Fibroblast of lung (primary cell): ENCODE results near the gene ELAVL1. TPM values are rescaled to one million over a fixed set of nuclear protein-coding genes. Genes with fewer than 3 reads are reported as not detected.

Experiments used
- DNase-seq, 2 donors: peaks; one replicate each; pipeline versions ENCODE4 v3.0.0 to v3.0.0-alpha.2; 2010; ENCODE audit warnings: low read depth in 2 of 2
- H2AFZ ChIP-seq: 2 replicates; pipeline ENCODE4 v1.5.1; 2012; ENCODE audit warnings: low read length, control low read depth, inconsistent platforms
- H3K27ac ChIP-seq: 2 replicates; pipeline ENCODE4 v1.5.1; 2011; ENCODE audit warnings: low read length, control low read depth; ENCODE audit not compliant: insufficient read depth
- H3K27me3 ChIP-seq: 2 replicates; pipeline ENCODE4 v1.5.1; 2011; ENCODE audit warnings: mild to moderate bottlenecking, low read length; ENCODE audit not compliant: control insufficient read depth, insufficient read depth
- H3K36me3 ChIP-seq: 2 replicates; pipeline ENCODE4 v1.5.1; 2011; ENCODE audit warnings: low read length; ENCODE audit not compliant: control insufficient read depth, insufficient read depth
- H3K4me1 ChIP-seq: 2 replicates; pipeline ENCODE4 v1.5.1; 2011; ENCODE audit warnings: low read length; ENCODE audit not compliant: control insufficient read depth, insufficient read depth; ENCODE audit errors: extremely low read depth
- H3K4me2 ChIP-seq: 2 replicates; pipeline ENCODE4 v1.5.1; 2011; ENCODE audit warnings: low read length, control low read depth; ENCODE audit not compliant: insufficient read depth; ENCODE audit errors: extremely low read depth
- H3K4me3 ChIP-seq, 4 experiments: fragments of 200-600 bp in 1 of 4; sonication (generic) in 1 of 4; replicated peaks in 1 of 4; 2 replicates each; pipeline ENCODE4 v1.5.1; 2011 to 2016; ENCODE audit warnings: low read length in 4 of 4, low read depth in 3 of 4, mild to moderate bottlenecking in 3 of 4, control low read depth in 2 of 4, inconsistent platforms in 1 of 4, mixed read lengths in 1 of 4; ENCODE audit not compliant: insufficient read depth in 1 of 4; ENCODE audit errors: control extremely low read depth in 1 of 4
- H3K79me2 ChIP-seq: 2 replicates; pipeline ENCODE4 v1.5.1; 2012; ENCODE audit warnings: mild to moderate bottlenecking, low read length, inconsistent platforms; ENCODE audit not compliant: control insufficient read depth, insufficient read depth
- H3K9ac ChIP-seq: 2 replicates; pipeline ENCODE4 v1.5.1; 2011; ENCODE audit warnings: mild to moderate bottlenecking, low read length, control low read depth; ENCODE audit not compliant: insufficient read depth
- H3K9me3 ChIP-seq: 2 replicates; pipeline ENCODE4 v1.5.1; 2012; ENCODE audit warnings: low read depth, low read length; ENCODE audit not compliant: control insufficient read depth, insufficient read depth
- H4K20me1 ChIP-seq: 2 replicates; pipeline ENCODE4 v1.5.1; 2011; ENCODE audit warnings: low read length; ENCODE audit not compliant: control insufficient read depth, insufficient read depth; ENCODE audit errors: extremely low read depth
- EZH2 ChIP-seq: IDR thresholded peaks from 2 replicates; pipeline ENCODE4 v1.5.1; 2012; ENCODE audit warnings: low read length, control low read depth, mild to moderate bottlenecking; ENCODE audit errors: missing control alignments
- polyA plus RNA-seq, 2 donors: library from polyadenylated mRNA; depleted of rRNA in 1 of 2; stranded (reverse) in 1 of 2; unstranded in 1 of 2; fragments of >200 nt; gene quantifications; 2 replicates each; pipeline ENCODE4 v1.2.1, GENCODE V29; 2011 to 2012; ENCODE audit warnings: missing spikeins in 1 of 2
- total RNA-seq: library from RNA; depleted of rRNA; stranded (reverse); fragments of >200 nt; gene quantifications from 2 replicates; pipeline ENCODE4 v1.2.1, GENCODE V29; 2014
- TF ChIP-seq, protein P1 (sequence below), 2 donors: IDR thresholded peaks in 1 of 2; conservative IDR thresholded peaks in 1 of 2; 1 replicate in 1 of 2; 2 replicates in 1 of 2; pipeline ENCODE4 v1.5.1; 2011 to 2012; ENCODE audit warnings: low read length in 2 of 2, control low read depth in 1 of 2, inconsistent platforms in 1 of 2, low read depth in 1 of 2, mild to moderate bottlenecking in 1 of 2

Gene ELAVL1
- total and polyA plus RNA-seq, 2 donors (not counting 1 experiment from before 2014, with no cell fraction given) = 15.2 to 61.6 TPM

DNA sequence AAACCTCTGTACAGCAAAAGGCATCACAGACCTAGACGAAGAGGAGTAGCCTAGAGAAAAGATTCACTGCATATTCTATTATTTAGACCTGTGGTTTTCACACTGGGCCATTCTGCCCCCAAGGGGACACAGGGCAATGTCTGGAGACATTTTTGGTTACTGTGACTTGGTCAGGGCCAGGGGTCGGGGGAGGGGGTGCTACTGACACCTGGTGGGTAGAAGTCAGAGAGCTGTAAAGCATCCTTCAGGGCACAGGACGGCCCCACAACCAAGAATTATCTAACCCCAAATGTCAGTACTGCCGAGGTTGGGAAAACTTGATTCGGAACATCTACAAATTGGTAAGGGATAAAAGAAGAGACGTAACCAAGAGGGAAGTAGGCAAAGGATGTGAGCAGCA lies 11.3 kb downstream of the ELAVL1 start:
- DNase-seq = no peak
- H3K4me3 ChIP-seq = no peak overlapping the region
- H3K27me3 ChIP-seq = no peaks in the 10 kb centered on the region
- no peak overlapping the region for H3K4me2 ChIP-seq
- H3K9ac ChIP-seq = no peak overlapping the region
- no peaks in the 10 kb centered on the region for H3K4me1 ChIP-seq
- no peak overlapping the region for H2AFZ ChIP-seq
- peaks cover 67% of the 10 kb centered on the region for H3K79me2 ChIP-seq
- peaks cover 9% of the 10 kb centered on the region for H3K36me3 ChIP-seq
- no peaks in the 10 kb centered on the region for H3K9me3 ChIP-seq
- H3K27ac ChIP-seq = no peak overlapping the region
- no peak for TF ChIP-seq EZH2
- TF ChIP-seq, protein P1, sequence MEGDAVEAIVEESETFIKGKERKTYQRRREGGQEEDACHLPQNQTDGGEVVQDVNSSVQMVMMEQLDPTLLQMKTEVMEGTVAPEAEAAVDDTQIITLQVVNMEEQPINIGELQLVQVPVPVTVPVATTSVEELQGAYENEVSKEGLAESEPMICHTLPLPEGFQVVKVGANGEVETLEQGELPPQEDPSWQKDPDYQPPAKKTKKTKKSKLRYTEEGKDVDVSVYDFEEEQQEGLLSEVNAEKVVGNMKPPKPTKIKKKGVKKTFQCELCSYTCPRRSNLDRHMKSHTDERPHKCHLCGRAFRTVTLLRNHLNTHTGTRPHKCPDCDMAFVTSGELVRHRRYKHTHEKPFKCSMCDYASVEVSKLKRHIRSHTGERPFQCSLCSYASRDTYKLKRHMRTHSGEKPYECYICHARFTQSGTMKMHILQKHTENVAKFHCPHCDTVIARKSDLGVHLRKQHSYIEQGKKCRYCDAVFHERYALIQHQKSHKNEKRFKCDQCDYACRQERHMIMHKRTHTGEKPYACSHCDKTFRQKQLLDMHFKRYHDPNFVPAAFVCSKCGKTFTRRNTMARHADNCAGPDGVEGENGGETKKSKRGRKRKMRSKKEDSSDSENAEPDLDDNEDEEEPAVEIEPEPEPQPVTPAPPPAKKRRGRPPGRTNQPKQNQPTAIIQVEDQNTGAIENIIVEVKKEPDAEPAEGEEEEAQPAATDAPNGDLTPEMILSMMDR (conservative IDR thresholded peaks at IDR 0.05 in 1 of 2, IDR thresholded peaks at IDR 0.05 in 1 of 2; ENCODE audit: low read depth in 1 of 2, low read length in 2 of 2) = no peak
- no peaks in the 10 kb centered on the region for H4K20me1 ChIP-seq

DNA sequence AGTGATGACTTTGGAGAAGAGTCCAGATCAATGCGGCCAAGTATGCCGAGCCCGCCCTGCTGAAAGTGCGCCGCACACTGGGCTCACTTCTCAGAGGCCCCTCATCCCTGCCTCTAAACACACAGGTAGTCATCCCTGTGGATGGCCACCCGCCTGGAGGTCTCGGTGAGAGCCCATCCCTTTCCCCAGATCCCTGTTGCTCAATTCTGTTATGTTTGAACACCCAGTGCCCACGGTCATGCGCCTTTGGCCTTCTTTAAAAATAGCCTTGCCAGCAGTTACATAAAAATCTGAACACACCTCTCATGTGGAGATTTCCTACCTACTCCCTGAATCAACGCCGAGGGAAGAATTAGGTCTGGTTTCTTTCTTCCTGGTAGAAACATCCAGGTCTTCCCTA lies 11.9 kb downstream of the ELAVL1 start:
- TF ChIP-seq, protein P1 (conservative IDR thresholded peaks at IDR 0.05 in 1 of 2, IDR thresholded peaks at IDR 0.05 in 1 of 2; ENCODE audit: low read depth in 1 of 2, low read length in 2 of 2) = no peak
- TF ChIP-seq EZH2 = no peak
- H4K20me1 ChIP-seq = no peaks in the 10 kb centered on the region
- H3K9ac ChIP-seq = no peak overlapping the region

DNA sequence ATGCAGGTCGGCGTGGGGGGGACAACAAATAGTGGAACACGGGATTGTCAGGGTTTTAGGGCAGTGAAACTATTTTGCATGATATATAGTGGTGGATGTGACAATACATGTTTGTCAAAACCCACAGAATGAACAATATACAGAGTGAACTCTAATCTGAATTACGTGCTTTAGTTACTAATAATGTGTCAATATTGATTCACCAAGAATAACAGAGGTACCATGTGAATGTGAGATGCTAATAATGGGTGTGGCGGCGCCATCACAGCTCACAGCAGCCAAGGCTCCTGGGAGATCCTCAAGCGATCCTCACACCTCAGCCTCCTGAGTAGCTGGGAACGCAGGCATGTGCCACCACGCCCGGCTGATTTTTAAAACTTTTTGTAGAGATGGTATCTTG lies 12.9 kb downstream of the ELAVL1 start:
- TF ChIP-seq EZH2 = no peak
- TF ChIP-seq, protein P1 (conservative IDR thresholded peaks at IDR 0.05 in 1 of 2, IDR thresholded peaks at IDR 0.05 in 1 of 2; ENCODE audit: low read depth in 1 of 2, low read length in 2 of 2) = no peak
- peaks cover 19% of the 10 kb centered on the region for H3K36me3 ChIP-seq
- H3K9me3 ChIP-seq = no peaks in the 10 kb centered on the region
- H3K27me3 ChIP-seq = no peaks in the 10 kb centered on the region
- H2AFZ ChIP-seq = no peak overlapping the region
- H3K79me2 ChIP-seq = peaks cover 55% of the 10 kb centered on the region
- H3K4me3 ChIP-seq = no peak overlapping the region
- DNase-seq = no peak
- no peaks in the 10 kb centered on the region for H4K20me1 ChIP-seq
- peaks cover 3% of the 10 kb centered on the region for H3K4me1 ChIP-seq
- no peak overlapping the region for H3K27ac ChIP-seq
- H3K9ac ChIP-seq = no peak overlapping the region
- H3K4me2 ChIP-seq = no peak overlapping the region

More for the DNA sequence above, 11.9 kb downstream of the ELAVL1 start:
- Histone ChIP-seq H3K9me3 (no peaks in the 10 kb centered on the region), H3K27ac (no peak overlapping the region), H3K79me2 (peaks cover 62% of the 10 kb centered on the region), H3K4me2 (no peak overlapping the region), H2AFZ (no peak overlapping the region), H3K4me1 (no peaks in the 10 kb centered on the region), H3K36me3 (peaks cover 14% of the 10 kb centered on the region), H3K4me3 (no peak overlapping the region), H3K27me3 (no peaks in the 10 kb centered on the region)
- DNase-seq = no peak
